KBM-7 (cell line): Measurements from ENCODE around the gene FBXO17.

Experiments
- DNase-seq: peaks from one replicate; pipeline ENCODE4 v3.0.0-alpha.2; 2015
- in situ Hi-C: fragments of 300-500 bp; cut with MboI; formaldehyde crosslinking; loops from 2 replicates; pipeline ENCODE4 v1.14.3; 2020; ENCODE audit warnings: low sequenced_read_pairs, low pct_unique_long_range_greater_than_20kb, mixed read lengths

The FBXO17 gene

DNA sequence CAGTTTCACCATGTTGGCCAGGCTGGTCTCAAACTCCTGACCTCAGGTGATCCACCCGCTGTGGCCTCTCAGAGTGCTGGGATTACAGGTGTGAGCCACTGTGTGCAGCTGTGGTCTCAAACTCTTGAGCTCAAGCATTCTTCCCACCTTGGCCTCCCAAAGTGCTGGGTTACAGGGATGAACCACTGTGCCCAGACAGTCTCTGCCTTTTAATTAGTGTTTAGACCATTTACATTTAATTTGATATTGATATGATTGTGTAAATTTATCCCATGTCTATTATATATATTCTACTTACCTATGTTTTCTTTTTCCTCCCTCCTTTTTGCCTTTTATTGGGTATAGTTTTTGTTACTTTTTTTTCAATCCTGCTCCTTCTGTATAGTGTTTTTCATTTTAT is 73.9 kb downstream of the FBXO17 start:
- in situ Hi-C loops, result no loop called here
- no peak for DNase-seq

DNA sequence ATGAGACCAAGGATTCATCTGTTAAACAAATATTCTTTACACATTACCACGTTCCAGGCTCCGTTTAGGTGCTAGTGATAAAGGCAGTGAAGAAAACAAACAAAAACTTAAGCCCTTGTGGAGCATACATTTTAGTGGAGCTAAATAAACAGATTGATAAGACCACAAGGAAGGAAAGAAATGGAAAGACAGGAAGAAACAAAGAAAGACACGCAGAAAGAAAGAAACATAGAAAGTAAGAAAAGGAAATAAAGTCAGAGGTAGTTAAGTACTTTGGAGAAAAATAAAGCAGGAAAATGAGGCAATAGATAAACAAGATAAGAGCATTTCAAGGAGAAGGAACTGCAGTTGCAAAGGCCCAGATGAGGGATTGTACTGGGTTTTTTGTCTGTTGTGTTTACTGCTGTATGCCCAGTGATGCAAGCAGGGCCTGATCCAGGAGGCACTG is 74.8 kb downstream of the FBXO17 start:
- in situ Hi-C loops, result no loop called here
- DNase-seq, result peak; percentile 16

- no peak for DNase-seq
- in situ Hi-C loops, result no loop called here
Observed at GRCh38 chr19:38900202-38900629, 75.3 kb downstream of the FBXO17 start.

DNA sequence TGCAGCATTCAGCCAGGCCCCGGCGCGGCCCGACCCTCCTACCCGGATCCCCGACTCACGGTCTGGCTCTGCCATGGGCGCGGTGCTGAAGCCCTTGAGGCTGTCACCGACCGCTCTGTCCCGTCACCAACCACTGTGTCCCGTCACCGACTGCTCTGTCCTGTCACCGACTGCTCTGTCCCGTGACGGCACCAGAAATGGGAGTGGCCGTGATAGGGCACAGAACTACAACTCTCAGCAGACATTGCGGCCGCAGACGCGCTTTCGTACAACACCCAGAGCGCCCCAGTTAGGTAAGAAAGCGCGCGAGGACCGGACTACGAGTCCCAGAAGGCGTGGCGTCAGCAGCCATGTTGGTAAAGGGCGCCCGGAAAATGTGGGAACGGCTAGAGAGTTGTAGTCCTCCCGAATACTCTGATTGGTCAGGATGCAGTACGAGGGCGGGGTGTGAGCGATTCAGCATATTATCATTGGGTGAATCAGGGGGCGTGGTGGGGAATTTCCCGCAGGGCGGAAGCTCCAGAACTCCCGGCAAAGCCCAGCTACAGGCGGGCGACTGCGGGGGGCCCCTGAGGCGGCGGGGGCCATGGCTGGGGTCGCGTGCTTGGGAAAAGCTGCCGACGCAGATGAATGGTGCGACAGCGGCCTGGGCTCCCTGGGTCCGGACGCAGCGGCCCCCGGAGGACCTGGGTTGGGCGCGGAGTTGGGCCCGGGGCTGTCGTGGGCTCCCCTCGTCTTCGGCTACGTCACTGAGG is 75.9 kb downstream of the FBXO17 start, which contains the start of the genes NFKBIB and SIRT2:
NFKBIB (plus strand) TSS at position 523 of the 755 bp plus-strand sequence; CDS start at position 587, 64 bp downstream.
SIRT2 (minus strand) TSS at position 172 of the 755 bp plus-strand sequence; CDS start at position 75, 97 bp downstream.
- in situ Hi-C loops, result no loop called here
- DNase-seq, result peak; percentile 100

- peak; percentile 25 for DNase-seq
- in situ Hi-C loops, result no loop called here
Observed at GRCh38 chr19:38898788-38899446, 76.6 kb downstream of the FBXO17 start.

DNA sequence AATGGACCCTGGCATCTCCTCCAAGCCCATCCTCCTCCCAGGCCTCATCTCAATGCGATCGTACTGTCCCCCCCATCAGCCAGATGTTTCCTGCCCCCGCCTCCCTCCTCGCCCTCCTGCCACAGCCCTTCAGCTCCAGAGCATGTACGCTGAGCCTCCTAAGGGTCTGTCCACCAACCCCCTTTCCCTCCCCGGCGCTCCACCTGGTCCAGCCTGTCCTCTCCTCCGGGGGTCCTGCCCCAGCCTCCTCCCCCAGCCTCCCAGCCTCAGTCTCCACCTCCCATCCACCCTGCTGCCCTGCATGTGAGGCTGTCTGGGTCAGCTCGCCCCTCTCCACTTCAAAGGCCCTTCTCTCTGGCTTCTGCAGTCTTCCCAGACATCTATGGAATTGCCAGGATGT is 80.6 kb downstream of the FBXO17 start:
- in situ Hi-C loops, result no loop called here
- DNase-seq, result no peak

GRCh38 chr19:38893341-38893771 is 82.2 kb downstream of the FBXO17 start:
- DNase-seq, result no peak
- in situ Hi-C loops, result no loop called here

- DNase-seq, result no peak
- in situ Hi-C loops, result no loop called here
Observed at GRCh38 chr19:38892841-38893240, 82.7 kb downstream of the FBXO17 start.

- DNase-seq, result no peak
- in situ Hi-C loops, result no loop called here
Observed at GRCh38 chr19:38891771-38892170, 83.8 kb downstream of the FBXO17 start.
